ENCODE data around the gene NDST3.

The NDST3 gene

DNA sequence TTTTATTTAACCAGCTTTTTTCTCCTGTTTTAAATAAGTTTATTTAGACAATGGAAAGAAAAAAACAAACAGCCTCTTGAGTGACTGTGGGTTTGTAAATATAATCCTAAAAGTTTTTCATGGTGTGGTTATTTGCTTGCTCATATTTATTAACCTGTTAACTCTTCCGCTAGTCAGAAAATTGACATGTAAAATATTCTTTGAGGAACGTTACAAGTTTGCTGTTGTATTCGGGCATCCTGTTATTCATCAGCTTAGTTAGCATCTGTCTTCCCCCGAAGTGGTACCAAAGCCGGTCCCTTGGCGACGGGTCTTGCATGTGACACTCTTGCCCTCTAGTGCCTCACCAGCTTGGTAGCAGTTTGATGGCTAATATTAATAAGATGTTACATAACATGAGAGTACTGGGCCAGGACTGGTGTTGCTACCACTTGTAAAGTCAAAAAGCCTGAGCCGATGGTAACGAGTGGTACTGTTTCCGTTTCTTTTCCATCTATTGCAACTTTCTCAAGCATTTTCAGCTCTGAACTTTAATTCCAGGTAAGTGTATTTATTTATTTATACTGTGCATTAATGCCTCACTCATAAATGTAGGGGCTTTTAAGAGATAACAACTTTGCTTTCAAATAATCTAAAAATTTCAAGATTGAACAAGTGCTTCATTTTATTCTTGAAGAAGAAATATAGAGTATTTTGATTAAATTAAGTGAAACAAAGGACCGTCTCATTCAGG lies at the start of gene NDST3:
NDST3 (plus strand) TSS at position 434 of the 733 bp plus-strand sequence. CDS start 19,425 bp downstream, outside the sequence.
- H3K27ac ChIP-seq = no peak within 1 kb of the TSS
- TF ChIP-seq, protein P1, sequence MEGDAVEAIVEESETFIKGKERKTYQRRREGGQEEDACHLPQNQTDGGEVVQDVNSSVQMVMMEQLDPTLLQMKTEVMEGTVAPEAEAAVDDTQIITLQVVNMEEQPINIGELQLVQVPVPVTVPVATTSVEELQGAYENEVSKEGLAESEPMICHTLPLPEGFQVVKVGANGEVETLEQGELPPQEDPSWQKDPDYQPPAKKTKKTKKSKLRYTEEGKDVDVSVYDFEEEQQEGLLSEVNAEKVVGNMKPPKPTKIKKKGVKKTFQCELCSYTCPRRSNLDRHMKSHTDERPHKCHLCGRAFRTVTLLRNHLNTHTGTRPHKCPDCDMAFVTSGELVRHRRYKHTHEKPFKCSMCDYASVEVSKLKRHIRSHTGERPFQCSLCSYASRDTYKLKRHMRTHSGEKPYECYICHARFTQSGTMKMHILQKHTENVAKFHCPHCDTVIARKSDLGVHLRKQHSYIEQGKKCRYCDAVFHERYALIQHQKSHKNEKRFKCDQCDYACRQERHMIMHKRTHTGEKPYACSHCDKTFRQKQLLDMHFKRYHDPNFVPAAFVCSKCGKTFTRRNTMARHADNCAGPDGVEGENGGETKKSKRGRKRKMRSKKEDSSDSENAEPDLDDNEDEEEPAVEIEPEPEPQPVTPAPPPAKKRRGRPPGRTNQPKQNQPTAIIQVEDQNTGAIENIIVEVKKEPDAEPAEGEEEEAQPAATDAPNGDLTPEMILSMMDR (conservative IDR thresholded peaks at IDR 0.05) = peak; percentile 76
- TF ChIP-seq ZFX (IDR thresholded peaks at IDR 0.05) = no peak

DNA sequence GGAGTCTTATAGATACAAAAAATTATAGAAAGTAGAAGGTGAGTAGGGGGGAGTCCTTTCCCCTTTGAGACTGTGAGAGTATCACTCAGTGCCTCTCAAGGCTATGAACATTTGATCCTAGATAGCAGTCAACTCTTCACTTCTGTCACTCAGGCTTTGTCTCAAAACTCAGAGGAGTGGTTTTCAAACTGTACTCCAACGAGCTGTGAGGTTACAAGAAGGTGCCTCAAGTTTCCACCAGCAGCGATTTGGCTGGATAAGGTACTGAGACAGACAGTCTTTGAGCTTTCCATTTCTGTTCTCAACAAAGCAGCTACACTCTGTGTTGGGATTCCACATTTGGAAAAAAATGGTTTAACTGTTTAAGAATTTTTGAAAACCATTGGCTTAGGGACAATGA lies 48.0 kb upstream of the NDST3 start:
- H3K27ac ChIP-seq = no peak overlapping the region
- no peak for TF ChIP-seq ZFX (IDR thresholded peaks at IDR 0.05)
- TF ChIP-seq, protein P1 (conservative IDR thresholded peaks at IDR 0.05) = no peak

DNA sequence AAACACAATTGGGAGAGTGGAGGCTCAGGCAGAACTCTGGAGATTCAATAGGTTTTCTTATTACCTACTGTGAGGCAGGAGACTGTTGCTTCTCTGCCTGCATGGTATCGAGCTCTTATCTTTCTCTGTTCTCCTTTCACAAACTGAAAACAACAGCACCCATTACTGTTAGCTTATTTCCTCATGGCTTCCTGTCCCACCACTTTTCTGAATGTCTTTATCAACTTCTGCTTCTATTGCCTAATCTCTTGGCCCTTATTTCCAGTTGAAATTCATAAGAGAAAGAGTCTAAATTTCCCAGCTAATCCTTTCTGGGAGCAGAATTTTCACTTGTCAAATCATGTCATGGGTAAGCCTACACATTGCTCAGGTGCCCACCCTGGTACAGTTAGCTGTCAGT lies 46.8 kb upstream of the NDST3 start:
- no peak for TF ChIP-seq ZFX (IDR thresholded peaks at IDR 0.05)
- TF ChIP-seq, protein P1 (conservative IDR thresholded peaks at IDR 0.05) = no peak
- no peak overlapping the region for H3K27ac ChIP-seq

DNA sequence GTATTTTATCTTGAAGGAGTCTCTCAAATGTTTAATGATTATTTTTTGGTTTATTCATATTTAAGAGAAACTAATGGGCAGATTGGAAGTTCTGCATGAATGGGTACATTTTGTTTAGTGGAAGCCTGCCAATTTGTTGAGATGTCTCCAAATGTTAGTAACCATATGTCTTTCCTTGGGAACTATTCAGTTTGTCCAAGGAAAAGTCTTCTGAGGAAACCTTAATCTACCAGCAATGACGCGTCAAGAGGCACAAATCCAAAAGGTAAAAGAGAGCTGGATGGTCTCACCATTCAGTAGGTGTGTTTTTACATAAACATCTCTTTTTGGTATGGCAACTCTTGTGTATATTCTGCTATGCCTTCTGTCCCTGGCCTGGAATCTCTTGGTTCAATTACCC lies 37.4 kb upstream of the NDST3 start:
- TF ChIP-seq ZFX (IDR thresholded peaks at IDR 0.05) = no peak
- TF ChIP-seq, protein P1 (conservative IDR thresholded peaks at IDR 0.05) = no peak
- H3K27ac ChIP-seq = no peak overlapping the region

DNA sequence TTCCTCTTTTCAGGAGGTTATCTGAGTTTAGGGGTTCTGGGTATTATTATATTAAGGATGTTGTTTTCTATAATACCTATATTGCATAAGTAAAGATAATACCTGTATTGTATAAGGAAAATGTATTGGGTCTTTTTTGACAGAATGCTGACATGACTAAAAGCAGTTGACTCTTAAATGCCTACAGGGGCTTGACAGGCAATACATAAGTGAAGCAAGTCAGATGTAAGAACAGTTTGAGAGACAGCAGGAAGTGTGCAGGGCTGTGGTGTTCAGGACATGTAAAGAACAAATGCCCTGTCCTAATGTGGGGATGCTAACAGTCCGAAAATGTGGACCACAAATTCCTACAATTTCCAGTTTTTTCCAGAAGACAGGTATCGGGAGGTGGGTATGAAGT lies 30.2 kb upstream of the NDST3 start:
- no peak for TF ChIP-seq ZFX (IDR thresholded peaks at IDR 0.05)
- TF ChIP-seq, protein P1 (conservative IDR thresholded peaks at IDR 0.05) = no peak
- no peak overlapping the region for H3K27ac ChIP-seq

DNA sequence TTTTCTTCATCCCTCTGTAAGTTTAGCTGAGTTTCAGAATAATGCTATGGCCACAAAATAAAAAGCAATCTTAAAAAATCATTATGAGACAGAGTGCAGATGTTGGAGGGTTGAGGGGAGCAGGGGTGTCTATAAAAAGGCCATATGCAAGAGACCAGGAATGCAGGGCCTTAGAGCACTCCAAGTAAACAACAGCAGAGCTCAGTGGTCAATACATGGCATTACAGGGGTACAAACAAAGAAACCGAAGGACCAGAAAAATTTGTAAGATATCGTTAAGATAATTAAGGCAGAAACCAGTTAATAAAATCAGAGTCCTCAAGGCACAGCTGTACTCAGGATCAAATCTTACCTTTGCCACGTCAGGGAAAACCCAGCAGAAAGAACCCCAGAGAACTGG lies 28.4 kb upstream of the NDST3 start:
- no peak overlapping the region for H3K27ac ChIP-seq
- TF ChIP-seq, protein P1 (conservative IDR thresholded peaks at IDR 0.05) = no peak; the same call in 1 of the 2 replicates
- TF ChIP-seq ZFX (IDR thresholded peaks at IDR 0.05) = no peak

DNA sequence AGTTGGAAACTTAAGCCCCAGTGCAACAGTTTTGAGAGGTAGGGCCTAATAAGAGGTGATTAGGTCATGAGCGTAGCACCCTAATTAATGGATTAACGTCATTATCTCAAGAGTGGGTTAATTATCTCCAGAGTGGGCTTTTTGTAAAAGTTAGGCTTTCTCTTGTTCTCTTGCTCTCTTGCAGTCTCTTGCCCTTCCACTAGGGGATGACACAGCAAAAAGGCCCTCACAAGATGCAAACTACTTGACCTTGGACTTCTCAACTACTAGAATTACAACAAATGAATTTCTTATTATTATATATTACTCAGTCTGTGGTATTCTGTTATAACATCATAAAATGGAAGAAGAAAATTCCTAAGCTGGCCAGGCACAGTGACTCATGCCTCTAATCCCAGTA lies 22.1 kb upstream of the NDST3 start:
- no peak for TF ChIP-seq ZFX (IDR thresholded peaks at IDR 0.05)
- TF ChIP-seq, protein P1 (conservative IDR thresholded peaks at IDR 0.05) = peak; percentile 24
- H3K27ac ChIP-seq = no peak overlapping the region
